SHP77 (cell line): Measurements from ENCODE around the gene MINDY3.
"Not testable (repeated sequence)": the region's sequence is repeated elsewhere in the genome, so short reads cannot be mapped to it uniquely, and the experiment has no call there.

Source experiments
- DNase-seq, 2 experiments: peaks; one replicate each; lab custom pipeline; 2025; lab: John Stamatoyannopoulos, UW

MINDY3 gene

DNA sequence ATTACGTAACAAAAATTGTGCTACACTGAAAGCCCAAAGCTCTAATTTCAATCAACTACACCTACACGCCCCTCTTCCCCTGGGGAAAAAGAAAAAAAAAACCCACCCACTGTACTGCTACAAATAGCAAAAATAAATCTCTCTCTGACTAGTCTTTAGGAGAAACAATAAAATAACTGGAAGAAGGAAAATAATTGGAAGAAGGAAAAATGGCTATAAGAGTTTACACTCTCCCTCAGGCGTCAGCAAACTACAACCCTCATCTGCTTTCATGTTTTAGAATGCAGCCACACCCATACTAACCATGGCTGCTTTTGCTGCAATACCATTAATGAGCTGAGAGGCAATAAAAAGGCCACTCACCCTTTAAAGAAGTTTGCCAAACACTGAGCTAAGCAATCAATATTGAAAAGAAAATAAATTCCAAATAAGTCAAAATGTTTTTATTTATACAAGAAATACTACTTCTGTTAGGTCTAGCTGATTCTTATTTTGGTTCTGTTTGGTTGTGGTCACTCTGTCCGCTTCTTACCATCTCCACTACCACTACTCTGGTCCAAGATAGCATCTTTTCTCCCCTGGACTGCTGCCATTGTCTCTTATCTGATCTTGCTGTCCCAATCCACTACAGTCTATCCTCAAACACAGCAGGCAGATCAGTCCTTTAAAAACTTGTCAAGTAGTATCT, 3.8 kb downstream of the MINDY3 start:
- no peak for DNase-seq

DNA sequence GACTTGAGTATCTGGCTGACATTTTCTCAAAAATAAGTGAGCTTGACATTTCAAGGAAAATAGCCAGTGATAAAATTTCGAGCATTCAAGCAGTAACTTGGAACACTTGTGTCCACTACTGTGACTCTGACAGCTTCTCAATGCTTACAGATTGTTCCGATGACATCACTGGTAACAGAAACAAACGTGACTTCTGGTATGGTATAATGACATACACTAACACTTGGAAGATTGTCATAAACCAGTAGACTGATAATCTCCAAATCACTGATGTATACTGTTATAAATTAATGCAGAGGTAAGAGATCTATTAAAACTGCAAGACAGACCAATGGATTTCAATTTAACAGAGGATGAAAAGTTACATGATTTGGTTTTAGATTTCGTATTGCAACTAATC, 6.5 kb downstream of the MINDY3 start:
- DNase-seq = no peak

DNA sequence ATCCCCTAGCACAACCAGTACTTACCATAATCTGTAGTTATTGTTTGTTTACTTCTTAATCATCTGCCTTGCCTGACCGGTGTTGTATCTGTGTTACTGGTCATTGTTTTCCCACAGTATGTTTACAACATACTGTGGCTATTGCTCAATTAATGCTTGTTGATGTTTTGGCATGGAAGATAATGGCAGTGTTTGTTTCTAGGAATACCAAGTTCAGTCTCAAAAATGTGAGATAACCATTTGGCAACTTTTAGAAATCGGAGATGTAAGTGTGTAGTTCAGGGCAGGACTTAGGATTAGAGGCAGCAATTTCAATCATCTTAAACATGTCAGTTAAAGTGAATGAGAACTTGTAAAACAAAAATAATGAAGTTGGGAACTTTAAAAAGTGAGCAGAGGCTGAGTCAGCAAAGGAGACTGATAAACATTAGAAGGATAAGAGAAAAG, 8.2 kb downstream of the MINDY3 start:
- no peak for DNase-seq

DNA sequence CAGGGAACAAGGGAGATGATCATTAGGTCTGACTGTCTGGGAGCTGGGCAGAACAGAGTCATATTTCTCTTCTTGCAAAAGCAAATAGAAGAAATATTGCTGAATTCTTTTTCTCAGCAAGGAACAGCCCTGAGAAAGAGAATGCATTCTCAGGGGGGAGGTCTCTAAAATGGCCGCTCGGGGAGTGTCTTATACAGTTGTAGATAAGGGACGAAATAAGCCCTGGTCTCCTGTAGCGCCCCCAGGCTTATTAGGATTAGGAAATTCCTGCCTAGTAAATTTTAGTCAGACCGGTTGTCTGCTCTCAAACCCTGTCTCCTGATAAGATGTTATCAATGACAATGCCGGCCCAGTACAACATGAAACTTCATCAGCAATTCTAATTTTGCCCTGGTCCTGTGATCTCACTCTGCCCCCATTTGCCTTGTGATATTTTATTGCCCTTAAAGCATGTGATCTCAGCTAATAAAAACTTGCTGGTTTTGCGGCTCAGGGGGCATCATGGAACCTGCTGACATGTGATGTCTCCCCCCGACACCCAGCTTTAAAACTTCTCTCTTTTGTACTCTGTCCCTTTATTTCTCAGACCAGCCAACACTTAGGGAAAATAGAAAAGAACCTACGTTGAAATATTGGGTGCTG, 9.8 kb downstream of the MINDY3 start:
- DNase-seq = not testable (repeated sequence)

DNA sequence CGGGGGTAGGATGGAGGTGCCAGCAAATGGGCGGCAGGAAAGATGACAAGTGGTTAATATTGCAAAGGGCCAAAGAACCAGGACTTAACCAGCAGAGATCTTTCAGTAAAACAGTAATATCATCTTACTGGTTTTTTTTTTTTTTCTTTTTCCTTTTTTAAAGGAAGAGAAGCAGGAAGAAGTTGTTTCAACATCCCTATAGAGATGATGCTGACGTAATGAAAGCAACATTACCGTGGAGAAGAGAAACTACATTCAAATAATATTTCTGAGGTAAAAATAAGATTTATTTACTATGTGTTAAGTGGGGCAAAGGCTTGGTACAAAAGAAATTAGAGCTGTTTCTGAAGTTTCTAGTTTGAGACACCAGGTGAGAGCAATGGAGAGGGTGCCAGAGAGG, 11.0 kb downstream of the MINDY3 start:
- no peak for DNase-seq

GRCh38 chr10:15847481-15847880, 12.8 kb downstream of the MINDY3 start:
- no peak for DNase-seq

GRCh38 chr10:15844517-15844916, 15.8 kb downstream of the MINDY3 start:
- no peak for DNase-seq

DNA sequence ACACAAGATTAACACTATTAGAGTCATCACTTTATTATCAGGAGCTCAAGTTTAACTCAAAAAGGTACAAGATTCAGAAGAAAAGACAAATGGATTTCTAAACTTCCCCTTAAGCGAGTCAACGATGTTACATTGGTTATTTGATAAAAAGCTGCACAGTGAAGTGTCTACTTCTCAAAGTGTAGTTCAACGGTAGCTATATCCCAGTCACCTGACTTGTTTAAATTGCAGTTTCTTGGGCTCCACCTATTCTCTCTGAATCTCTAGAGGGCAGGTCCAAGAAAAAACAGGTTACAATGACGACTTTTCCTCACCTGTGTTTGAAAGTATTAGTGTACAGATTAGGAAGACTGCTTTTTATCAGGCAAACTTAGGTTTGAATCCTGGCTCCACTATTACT, 16.6 kb downstream of the MINDY3 start:
- DNase-seq = no peak

DNA sequence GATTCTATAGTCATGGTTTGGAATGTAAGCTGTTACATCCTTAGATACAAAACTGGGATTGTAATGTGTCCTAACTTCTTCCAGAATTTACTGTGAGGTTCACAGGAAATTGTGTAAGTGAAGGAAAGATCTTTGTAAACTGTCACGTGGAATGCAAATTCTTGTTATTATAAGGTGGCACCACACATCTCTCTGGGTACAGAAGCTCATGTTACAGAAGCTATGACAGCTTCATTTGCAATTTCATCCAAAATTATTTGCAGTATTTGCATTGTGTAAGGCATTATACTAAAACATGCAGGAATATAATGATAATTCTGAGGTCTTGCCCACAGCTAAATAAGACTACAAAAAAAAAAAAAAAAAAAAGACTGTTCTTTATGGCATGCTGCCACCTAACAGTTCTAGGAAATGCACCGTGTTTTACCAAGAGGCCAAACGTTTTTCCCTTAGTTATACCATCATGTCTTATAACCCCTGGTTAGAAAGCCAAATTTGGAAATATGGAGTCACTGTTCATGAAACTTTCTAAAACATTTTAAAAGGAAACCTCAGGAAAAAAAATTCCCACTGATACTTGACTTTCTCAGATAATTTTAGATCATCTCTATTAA, 17.6 kb downstream of the MINDY3 start:
- no peak for DNase-seq

DNA sequence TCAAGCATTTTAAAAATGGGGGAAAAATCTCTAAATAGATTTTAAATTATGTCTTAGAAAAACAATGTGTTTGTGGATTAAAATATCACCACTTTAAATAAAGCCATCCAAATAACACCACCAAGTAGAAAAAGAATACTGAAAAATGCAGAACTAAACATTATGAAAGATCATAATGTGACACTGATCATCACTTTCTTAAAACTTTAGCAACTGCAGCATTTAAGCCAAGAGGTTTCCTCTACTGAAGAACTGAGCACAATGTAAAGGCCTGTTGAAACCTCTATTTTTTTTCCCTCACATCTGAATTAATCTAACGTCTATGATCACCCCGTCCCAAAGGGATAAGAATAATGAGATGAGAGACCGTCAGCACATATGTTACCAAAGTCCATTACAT, 18.6 kb downstream of the MINDY3 start:
- no peak for DNase-seq

- DNase-seq = no peak
These were observed 23.5 kb downstream of the MINDY3 start for GRCh38 chr10:15836807-15837206.

GRCh38 chr10:15829495-15829894, 30.8 kb downstream of the MINDY3 start:
- DNase-seq = no peak

GRCh38 chr10:15824498-15824897, 35.8 kb downstream of the MINDY3 start:
- DNase-seq = no peak

- DNase-seq = no peak
These were observed 38.2 kb downstream of the MINDY3 start for GRCh38 chr10:15822131-15822530.

- no peak for DNase-seq
These were observed 39.1 kb downstream of the MINDY3 start for GRCh38 chr10:15821046-15821683.

GRCh38 chr10:15817409-15818046, 42.8 kb downstream of the MINDY3 start:
- DNase-seq = no peak

- no peak for DNase-seq
These were observed 44.9 kb downstream of the MINDY3 start for GRCh38 chr10:15815242-15815885.

GRCh38 chr10:15814565-15814964, 45.7 kb downstream of the MINDY3 start:
- no peak for DNase-seq

DNA sequence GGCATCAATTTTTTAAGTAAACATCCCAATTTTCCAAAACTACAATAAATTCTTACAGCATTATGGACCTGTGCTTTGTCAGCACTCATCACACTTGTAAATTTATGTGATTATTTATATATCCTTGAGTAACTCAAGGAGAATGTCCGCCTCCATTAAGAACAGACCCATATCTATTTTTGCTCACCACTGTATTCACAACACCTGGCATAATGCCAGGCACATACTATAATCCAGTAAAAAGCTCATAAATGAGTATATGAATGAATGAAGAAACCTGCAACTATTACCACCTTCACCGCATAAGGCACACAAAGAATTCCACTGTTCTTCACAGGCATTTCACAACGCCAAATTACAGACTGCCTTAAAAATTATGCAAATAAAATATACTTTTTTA, 46.9 kb downstream of the MINDY3 start:
- DNase-seq = no peak

DNA sequence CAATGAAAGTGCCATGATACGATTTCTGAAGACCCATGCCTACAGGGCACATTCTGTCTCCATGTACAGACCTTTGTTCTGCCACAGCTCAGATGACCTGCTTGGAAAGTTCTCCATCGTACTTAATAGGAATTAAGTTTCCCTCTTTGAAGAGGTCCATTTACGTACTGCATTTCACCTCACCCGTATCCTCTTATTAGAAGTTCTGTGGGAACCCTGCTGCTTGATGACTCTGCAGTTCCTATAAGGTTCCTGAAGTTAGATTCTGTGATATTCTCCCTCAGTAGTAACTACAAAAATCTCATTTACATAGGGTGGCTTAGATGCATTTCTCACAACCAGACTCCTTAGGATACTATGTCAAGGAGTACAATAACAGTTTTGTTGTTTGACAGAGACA, 50.9 kb downstream of the MINDY3 start:
- DNase-seq = no peak

DNA sequence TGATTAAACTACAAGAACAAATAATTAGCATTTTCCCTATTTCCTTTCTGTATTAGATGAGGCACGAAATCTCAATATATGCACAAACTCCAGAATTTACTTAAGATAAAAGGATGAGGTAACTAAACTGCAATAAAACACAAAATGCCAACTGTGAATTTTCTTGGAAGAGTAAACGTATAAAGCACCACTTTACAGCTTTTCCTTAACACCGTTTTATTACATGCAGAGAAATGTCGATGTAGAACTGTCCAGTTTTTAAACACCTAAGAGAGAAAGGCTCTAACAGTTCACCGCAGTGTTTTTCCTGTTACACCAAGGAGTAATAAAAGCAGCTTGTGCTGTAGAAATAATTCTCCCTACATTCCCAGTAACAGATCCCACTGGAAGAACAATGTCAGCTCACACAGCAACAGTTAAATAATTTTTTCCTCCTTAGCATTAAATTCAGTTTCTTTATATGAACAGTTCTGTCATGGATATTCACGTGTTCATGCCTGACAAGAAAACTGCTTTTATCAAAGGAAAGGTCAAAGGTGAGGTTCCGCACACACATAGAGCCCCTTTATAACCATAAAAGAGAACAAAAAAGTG, 52.0 kb downstream of the MINDY3 start:
- no peak for DNase-seq
